Thoracic aorta (tissue), 2 donors: ENCODE data around the gene GALNT2. TPM values are rescaled to one million over a fixed set of nuclear protein-coding genes. Genes with fewer than 3 reads are reported as not detected.

Source experiments
- ATAC-seq: fragments of 150-250 bp; one replicate; pipeline ENCODE4 v1.8.0; 2017; ENCODE audit warnings: low read depth; ENCODE audit not compliant: insufficient number of reproducible peaks, low FRiP score
- DNase-seq: peaks from one replicate; pipeline ENCODE4 v3.0.0-alpha.2; 2020; ENCODE audit warnings: low spot score
- H3K27ac ChIP-seq, 2 donors: fragments of 200-600 bp; sonication (generic); 1 replicate in 1 of 2; 2 replicates in 1 of 2; pipeline ENCODE4 v1.5.1; 2016; ENCODE audit warnings: mild to moderate bottlenecking in 2 of 2, moderate library complexity in 2 of 2
- H3K27me3 ChIP-seq: fragments of 200-600 bp; sonication (generic); replicated peaks from 2 replicates; pipeline ENCODE4 v1.6.0; 2016; ENCODE audit warnings: mild to moderate bottlenecking; ENCODE audit not compliant: insufficient read depth
- H3K36me3 ChIP-seq: fragments of 200-600 bp; sonication (generic); one replicate; pipeline ENCODE4 v1.5.1; 2016
- H3K4me1 ChIP-seq, 2 donors: fragments of 200-600 bp; sonication (generic); 1 replicate in 1 of 2; 2 replicates in 1 of 2; pipeline versions ENCODE4 v1.5.1 to v1.6.0; 2016; ENCODE audit warnings: low read depth in 2 of 2, mild to moderate bottlenecking in 1 of 2; ENCODE audit not compliant: control insufficient read depth in 1 of 2
- H3K4me3 ChIP-seq: fragments of 200-600 bp; sonication (generic); 2 replicates; pipeline ENCODE4 v1.5.1; 2016; ENCODE audit warnings: mild to moderate bottlenecking
- H3K9me3 ChIP-seq: fragments of 200-600 bp; sonication (generic); 2 replicates; pipeline ENCODE4 v1.5.1; 2016
- CTCF ChIP-seq: fragments of 200-600 bp; sonication (generic); IDR thresholded peaks from one replicate; pipeline ENCODE4 v1.5.1; 2019; ENCODE audit warnings: antibody characterized with exemption
- total RNA-seq, 2 donors: library from RNA; depleted of rRNA; stranded (reverse); fragments of >200 nt; gene quantifications; one replicate each; pipeline versions ENCODE4 v1.1.0 to v1.2.3, GENCODE V29; 2016

Gene GALNT2
- total RNA-seq, 2 donors from 2014 or later, result 113 to 148 TPM

GRCh38 chr1:230321341-230321740 is 254.3 kb downstream of the GALNT2 start:
- ATAC-seq (no peak), DNase-seq (no peak)
- H3K4me1 ChIP-seq, result no peaks in the 10 kb centered on the region
- no peak overlapping the region for H3K4me3 ChIP-seq
- H3K9me3 ChIP-seq, result no peaks in the 10 kb centered on the region
- no peak for TF ChIP-seq CTCF
- no peaks in the 10 kb centered on the region for H3K27me3 ChIP-seq
- no peak overlapping the region for H3K27ac ChIP-seq
- H3K36me3 ChIP-seq, result no peaks in the 10 kb centered on the region

GRCh38 chr1:230321741-230322420 is 254.8 kb downstream of the GALNT2 start:
- H3K4me1 ChIP-seq, result no peaks in the 10 kb centered on the region
- H3K9me3 ChIP-seq, result no peaks in the 10 kb centered on the region
- DNase-seq (no peak), ATAC-seq (no peak)
- H3K4me3 ChIP-seq, result no peak overlapping the region
- H3K27ac ChIP-seq, result no peak overlapping the region
- no peak for TF ChIP-seq CTCF
- H3K36me3 ChIP-seq, result no peaks in the 10 kb centered on the region
- no peaks in the 10 kb centered on the region for H3K27me3 ChIP-seq

DNA sequence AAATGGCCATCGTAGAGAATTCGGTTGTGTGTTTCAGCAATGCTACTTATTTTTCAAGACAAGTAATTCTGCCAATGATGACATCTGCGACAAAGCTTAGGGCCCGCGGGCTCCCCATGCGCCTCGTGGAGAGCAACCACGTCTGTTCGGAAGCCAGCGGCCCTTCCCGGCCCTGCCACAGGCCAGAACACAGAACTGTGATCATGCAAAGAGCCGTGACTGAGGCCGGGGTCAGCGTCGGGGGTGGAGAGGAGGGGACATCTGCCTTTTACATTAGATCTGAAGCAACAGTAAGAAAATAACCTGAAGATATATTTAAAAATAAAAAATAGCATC is 255.4 kb downstream of the GALNT2 start:
- Histone ChIP-seq H3K4me1 (no peaks in the 10 kb centered on the region), H3K36me3 (no peaks in the 10 kb centered on the region), H3K27me3 (no peaks in the 10 kb centered on the region), H3K27ac (no peak overlapping the region), H3K9me3 (no peaks in the 10 kb centered on the region), H3K4me3 (no peak overlapping the region)
- DNase-seq (no peak), ATAC-seq (no peak)
- no peak for TF ChIP-seq CTCF

DNA sequence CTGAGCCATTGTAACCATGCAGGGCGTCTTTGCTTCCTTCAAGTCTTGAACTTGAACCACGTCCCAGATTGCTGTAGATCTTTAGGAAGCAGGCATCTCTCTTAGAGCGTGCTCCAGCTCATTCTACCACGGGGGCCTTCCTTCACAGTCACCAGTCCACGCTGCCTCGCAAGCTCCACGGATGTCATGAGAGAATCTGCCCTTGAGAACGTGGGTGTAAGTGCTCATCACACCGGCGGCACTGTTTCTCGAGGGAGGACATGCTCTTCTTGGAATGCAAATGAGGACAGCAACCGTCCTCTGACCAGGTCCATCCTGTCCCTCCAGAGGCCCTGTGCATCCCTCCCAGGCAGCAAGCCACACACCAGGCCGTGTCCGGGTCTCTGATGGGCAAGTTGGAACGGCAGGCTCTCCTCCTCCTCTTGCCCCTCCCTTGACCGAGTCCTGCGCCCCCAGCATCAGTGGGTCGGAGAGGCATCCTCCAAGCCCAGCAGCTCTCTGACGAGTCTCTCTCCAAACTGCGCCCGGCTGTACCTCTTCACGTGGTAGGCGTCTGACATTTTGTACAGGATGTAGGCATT is 256.0 kb downstream of the GALNT2 start:
- no peak for TF ChIP-seq CTCF
- ATAC-seq (no peak), DNase-seq (no peak)
- Histone ChIP-seq H3K36me3 (no peaks in the 10 kb centered on the region), H3K9me3 (no peaks in the 10 kb centered on the region), H3K4me1 (no peaks in the 10 kb centered on the region), H3K27me3 (no peaks in the 10 kb centered on the region), H3K27ac (no peak overlapping the region), H3K4me3 (no peak overlapping the region)

GRCh38 chr1:230323686-230324085 is 256.6 kb downstream of the GALNT2 start:
- Histone ChIP-seq H3K4me3 (no peak overlapping the region), H3K27ac (no peak overlapping the region), H3K9me3 (no peaks in the 10 kb centered on the region), H3K4me1 (no peaks in the 10 kb centered on the region), H3K36me3 (no peaks in the 10 kb centered on the region), H3K27me3 (no peaks in the 10 kb centered on the region)
- no peak for DNase-seq
- no peak for TF ChIP-seq CTCF
- ATAC-seq, result no peak
